Hematopoietic multipotent progenitor cell treated with erythropoietin and hydrocortisone succinate and interleukin-3 and kit ligand, for 15 days (in vitro differentiated cells): Measurements from ENCODE around the gene ZNG1B.
"Not testable (repeated sequence)": the region's sequence is repeated elsewhere in the genome, so short reads cannot be mapped to it uniquely, and the experiment has no call there.

Source experiments
- DNase-seq: peaks from one replicate; pipeline ENCODE4 v3.0.0-alpha.2; 2015; ENCODE audit warnings: low spot score

Gene ZNG1B

GRCh38 chr2:113437508-113438465, at the start of gene ZNG1B:
TSS of gene ZNG1B (plus strand) at chr2:113437691. CDS start at chr2:113437869, 178 bp downstream.
- DNase-seq, result peak; percentile 3

DNA sequence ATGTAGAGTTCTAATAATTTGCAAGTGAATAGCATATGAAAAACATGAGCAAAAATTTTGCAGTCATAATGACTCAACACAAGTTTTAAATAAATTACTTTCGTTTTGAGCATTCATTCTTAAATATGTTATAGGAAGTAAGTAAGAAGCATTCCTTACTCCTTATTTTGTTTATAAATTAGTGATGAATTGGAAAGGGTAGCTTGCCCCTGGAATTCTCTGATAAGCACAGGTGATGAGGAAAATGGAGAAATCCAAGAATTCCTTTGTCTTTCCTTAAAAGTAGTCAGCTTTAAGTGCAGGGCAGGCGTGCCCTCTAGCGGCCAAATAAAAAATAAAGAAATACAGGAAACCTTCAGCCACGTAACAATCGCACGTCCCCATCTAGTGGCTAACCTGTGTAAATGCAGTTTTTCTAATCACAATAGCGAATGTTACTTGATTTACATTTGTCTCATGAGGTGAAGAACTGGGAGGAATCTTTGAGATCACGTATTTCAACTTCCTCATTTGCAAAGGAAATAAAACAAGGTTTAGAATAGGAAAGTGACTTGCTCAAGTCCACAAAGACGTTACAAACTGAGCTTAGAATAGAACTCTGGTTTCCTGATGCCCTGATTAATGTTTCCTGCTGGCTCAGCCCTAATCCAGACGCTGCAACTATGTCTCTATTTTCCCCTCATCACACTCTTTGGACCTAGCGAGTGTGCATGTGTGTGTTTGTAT, 47.2 kb upstream of the ZNG1B start:
- DNase-seq, result peak; percentile 89

- no peak for DNase-seq
Measured at GRCh38 chr2:113391073-113391472, 46.4 kb upstream of the ZNG1B start.

DNA sequence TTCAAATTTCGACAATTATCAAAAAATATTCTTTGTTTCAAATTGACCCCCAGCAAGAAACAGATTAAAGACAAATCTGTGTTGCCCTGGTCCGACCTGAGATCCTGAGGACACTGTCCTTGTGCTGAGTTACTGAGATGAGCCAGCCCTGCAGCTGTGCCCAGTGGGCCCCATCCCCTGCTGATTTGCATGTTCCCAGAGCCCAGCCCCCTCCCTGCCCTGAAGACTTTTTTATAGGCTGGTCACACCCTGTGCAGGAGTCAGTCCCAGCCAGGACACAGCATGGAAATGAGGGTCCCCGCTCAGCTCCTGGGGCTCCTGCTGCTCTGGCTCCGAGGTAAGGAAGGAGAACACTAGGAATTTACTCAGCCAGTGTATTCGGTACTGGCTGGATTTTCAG, 31.4 kb upstream of the ZNG1B start:
- no peak for DNase-seq

- DNase-seq, result no peak
Measured at GRCh38 chr2:113407446-113408099, 29.9 kb upstream of the ZNG1B start.

DNA sequence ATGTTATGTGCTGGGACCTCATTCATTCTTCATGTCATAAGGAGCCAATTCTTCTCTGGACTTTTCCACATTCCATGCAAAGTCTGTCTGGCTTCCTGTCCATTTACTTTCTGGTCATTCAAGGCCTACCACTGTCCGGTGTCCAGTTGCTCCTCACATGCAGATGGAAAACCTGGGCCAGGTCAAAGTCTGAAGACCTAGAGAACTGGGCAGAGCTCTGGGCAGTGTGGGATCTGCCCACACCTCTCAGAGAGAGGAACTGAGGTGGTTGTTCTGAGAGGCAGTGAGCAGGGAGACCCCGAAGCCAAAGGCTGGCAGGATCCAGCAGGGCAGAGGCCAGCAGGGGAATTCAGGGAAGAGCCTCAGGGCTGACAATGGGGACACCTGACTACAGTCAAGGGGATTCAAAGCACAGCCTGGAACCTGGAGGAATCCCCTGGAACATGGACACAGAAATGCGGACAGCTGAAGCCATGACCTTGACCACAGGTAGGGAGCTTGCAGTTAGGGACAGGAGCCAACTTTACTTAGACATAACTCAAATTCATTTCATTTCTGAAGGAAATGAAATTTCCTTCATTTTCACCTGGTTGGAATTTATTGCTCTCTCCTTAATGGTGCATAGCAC, 25.7 kb upstream of the ZNG1B start:
- DNase-seq, result not testable (repeated sequence)

DNA sequence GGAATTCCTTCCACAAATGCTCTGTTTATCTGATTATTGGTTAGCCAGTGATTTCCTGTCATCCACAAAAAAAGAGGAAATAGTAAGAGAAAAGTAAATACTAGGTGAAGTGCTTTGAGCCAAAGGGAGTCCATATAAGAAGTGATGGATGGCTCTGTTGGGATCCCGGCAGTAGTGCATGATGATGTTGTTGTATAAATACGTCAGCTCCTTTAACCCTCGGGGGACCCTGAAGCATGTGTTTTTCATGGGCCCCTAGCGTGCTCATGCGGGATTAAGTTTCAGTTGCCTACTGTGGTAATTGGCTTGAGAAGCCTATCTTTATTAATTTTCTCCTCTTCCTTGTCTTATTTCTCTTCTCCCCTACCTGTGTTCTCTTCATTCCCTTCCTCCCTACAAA, 24.7 kb upstream of the ZNG1B start:
- DNase-seq, result not testable (repeated sequence)

- not testable (repeated sequence) for DNase-seq
Measured at GRCh38 chr2:113431773-113432172, 5.7 kb upstream of the ZNG1B start.

DNA sequence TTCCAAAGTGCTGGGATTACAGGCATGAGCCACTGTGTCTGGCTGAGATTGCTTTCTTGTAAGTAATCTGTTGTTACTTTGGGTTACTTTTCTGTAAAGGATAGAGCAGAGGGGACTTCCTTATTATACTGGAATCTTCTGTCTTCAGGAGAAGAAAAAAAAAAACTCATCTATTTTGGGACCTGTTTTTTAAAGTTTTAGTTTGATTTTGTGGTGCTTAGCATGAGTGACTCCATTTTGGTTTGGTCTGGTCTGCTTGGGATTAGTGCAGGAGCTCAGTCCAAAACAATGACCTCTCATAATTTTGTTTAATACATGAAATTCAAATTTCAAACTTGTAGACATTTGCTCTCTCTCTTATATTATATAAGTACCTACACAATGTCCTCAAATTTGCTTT, 4.0 kb upstream of the ZNG1B start:
- DNase-seq, result not testable (repeated sequence)

- DNase-seq, result not testable (repeated sequence)
Measured at GRCh38 chr2:113465770-113466169, 28.3 kb downstream of the ZNG1B start.

GRCh38 chr2:113476688-113477368, 39.3 kb downstream of the ZNG1B start:
- not testable (repeated sequence) for DNase-seq

GRCh38 chr2:113496527-113496926, 59.0 kb downstream of the ZNG1B start:
- DNase-seq, result not testable (repeated sequence)

GRCh38 chr2:113498365-113498764, 60.9 kb downstream of the ZNG1B start, which contains the start of gene FOXD4L1:
TSS of gene FOXD4L1 (plus strand) at chr2:113498665. CDS start at chr2:113499257, 592 bp downstream.
- not testable (repeated sequence) for DNase-seq

DNA sequence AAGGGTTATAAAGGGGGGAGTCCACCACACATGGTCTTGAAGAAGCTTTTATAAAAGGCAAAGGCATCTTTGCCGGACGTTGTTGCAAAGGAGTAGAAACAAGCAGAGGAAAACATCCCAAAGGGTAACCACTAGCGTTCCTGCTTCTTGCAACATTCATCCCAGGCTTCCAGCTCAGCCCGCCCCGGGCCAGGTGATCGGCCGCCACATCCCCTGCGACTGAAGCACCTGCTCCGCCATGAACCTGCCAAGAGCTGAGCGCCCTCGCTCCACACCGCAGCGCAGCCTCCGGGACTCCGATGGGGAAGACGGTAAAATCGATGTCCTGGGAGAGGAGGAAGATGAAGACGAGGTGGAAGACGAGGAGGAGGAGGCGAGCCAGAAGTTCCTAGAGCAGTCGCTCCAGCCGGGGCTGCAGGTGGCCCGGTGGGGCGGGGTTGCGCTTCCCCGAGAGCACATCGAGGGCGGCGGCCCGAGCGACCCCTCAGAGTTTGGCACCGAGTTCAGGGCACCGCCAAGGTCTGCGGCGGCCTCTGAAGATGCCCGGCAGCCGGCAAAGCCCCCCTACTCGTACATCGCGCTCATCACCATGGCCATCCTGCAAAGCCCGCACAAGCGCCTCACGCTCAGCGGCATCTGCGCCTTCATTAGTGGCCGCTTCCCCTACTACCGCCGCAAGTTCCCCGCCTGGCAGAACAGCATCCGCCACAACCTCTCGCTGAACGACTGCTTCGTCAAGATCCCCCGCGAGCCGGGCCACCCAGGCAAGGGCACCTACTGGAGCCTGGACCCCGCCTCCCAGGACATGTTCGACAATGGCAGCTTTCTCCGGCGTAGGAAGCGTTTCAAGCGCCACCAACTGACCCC, 61.8 kb downstream of the ZNG1B start:
- not testable (repeated sequence) for DNase-seq

GRCh38 chr2:113499886-113500722, 62.6 kb downstream of the ZNG1B start:
- DNase-seq, result peak; percentile 10

DNA sequence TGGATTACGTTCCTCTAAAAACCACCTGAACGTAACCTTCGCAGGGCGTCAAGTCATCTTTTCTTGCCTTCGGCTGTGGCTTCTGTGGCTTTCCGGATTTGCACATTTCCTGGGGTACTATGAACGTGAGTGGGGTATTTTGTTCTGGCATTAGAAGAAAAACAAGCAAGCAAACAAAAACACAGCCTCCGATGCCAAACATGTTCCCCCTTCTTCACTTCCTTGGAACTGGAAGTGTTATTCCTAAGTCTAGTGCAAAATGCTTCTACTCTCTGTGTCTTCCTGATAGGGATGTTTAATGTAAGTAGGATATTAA, 63.2 kb downstream of the ZNG1B start:
- DNase-seq, result not testable (repeated sequence)

GRCh38 chr2:113502216-113503093, 65.0 kb downstream of the ZNG1B start:
- DNase-seq, result peak; percentile 5
